Testis (tissue), 2 donors: ENCODE data around the gene GOLGA6C.
"Not testable (repeated sequence)": the region's sequence is repeated elsewhere in the genome, so short reads cannot be mapped to it uniquely, and the experiment has no call there.

ENCODE experiments used
- CTCF ChIP-seq, 3 experiments: fragments of 450-650 bp in 2 of 3; fragments of 200-600 bp in 1 of 3; sonication (generic) in 1 of 3; IDR thresholded peaks; one replicate each; pipeline ENCODE4 v1.5.1; 2016 to 2019; ENCODE audit warnings: antibody characterized with exemption in 3 of 3, mild to moderate bottlenecking in 2 of 3, moderate library complexity in 1 of 3
- POLR2A ChIP-seq: fragments of 450-650 bp; IDR thresholded peaks from one replicate; pipeline ENCODE4 v1.6.1; 2017; ENCODE audit warnings: antibody characterized with exemption, mild to moderate bottlenecking, moderate library complexity

GRCh38 chr15:75219507-75219929 lies 38.6 kb upstream of the GOLGA6C start:
- TF ChIP-seq CTCF (IDR thresholded peaks at IDR 0.05); POLR2A: not testable (repeated sequence)
